ENCODE results near the gene NIT2.
A peak's percentile ranks its signal among the peaks of the same experiment; 100 is the strongest.
"Not testable (repeated sequence)": the region's sequence is repeated elsewhere in the genome, so short reads cannot be mapped to it uniquely, and the experiment has no call there.

Gene NIT2

GRCh38 chr3:100333970-100334487 lies 528 bp upstream of the NIT2 start:
- H3K4me1 ChIP-seq (ENCODE audit: insufficient read depth, low read length, severe bottlenecking), result peaks cover 28% of the 10 kb centered on the region
- H3K27ac ChIP-seq (ENCODE audit: low read depth, low read length, poor library complexity, severe bottlenecking), result peak overlapping the region; percentile 51
- no peaks in the 10 kb centered on the region for H3F3A ChIP-seq (ENCODE audit: insufficient read depth, low read length)

GRCh38 chr3:100335434-100335833 lies 877 bp downstream of the NIT2 start:
- Histone ChIP-seq H3F3A (ENCODE audit: insufficient read depth, low read length) (no peaks in the 10 kb centered on the region), H3K9me2 (ENCODE audit: low read depth, low read length) (no peaks in the 10 kb centered on the region), H3K4me3 (ENCODE audit: low read depth, low read length, poor library complexity, severe bottlenecking) (peak overlapping the region; percentile 88), H3K4me2 (ENCODE audit: low read length) (peak overlapping the region; percentile 92), H3K27me3 (ENCODE audit: insufficient read depth, low read length) (no peaks in the 10 kb centered on the region), H3K79me2 (ENCODE audit: insufficient read depth, low read length) (no peaks in the 10 kb centered on the region), H4K20me1 (ENCODE audit: insufficient read depth, low read length) (no peaks in the 10 kb centered on the region), H3K27ac (ENCODE audit: low read depth, low read length, poor library complexity, severe bottlenecking) (peak overlapping the region; percentile 68), H3K9me3 (ENCODE audit: low read length) (no peaks in the 10 kb centered on the region), H3K4me1 (ENCODE audit: insufficient read depth, low read length, severe bottlenecking) (peaks cover 28% of the 10 kb centered on the region), H2AFZ (ENCODE audit: low read length) (no peak overlapping the region), H3K9ac (ENCODE audit: low read length) (peak overlapping the region; percentile 95), H3K36me3 (ENCODE audit: insufficient read depth, low read length) (peaks cover 19% of the 10 kb centered on the region)
- TF ChIP-seq EZH2 (IDR thresholded peaks at IDR 0.05; ENCODE audit: borderline replicate concordance, low read length) (no peak), CTCF (IDR thresholded peaks at IDR 0.05; ENCODE audit: low read length) (no peak)

More at GRCh38 chr3:100333970-100334487, 528 bp upstream of the NIT2 start:
- peak overlapping the region; percentile 55 for H3K9ac ChIP-seq (ENCODE audit: low read length)
- H3K36me3 ChIP-seq (ENCODE audit: insufficient read depth, low read length), result peaks cover 5% of the 10 kb centered on the region
- H3K79me2 ChIP-seq (ENCODE audit: insufficient read depth, low read length), result no peaks in the 10 kb centered on the region
- peak overlapping the region; percentile 93 for H2AFZ ChIP-seq (ENCODE audit: low read length)
- H3K9me2 ChIP-seq (ENCODE audit: low read depth, low read length), result no peaks in the 10 kb centered on the region
- H3K27me3 ChIP-seq (ENCODE audit: insufficient read depth, low read length), result no peaks in the 10 kb centered on the region
- H3K4me3 ChIP-seq (ENCODE audit: low read depth, low read length, poor library complexity, severe bottlenecking), result peak overlapping the region; percentile 88
- TF ChIP-seq EZH2 (IDR thresholded peaks at IDR 0.05; ENCODE audit: borderline replicate concordance, low read length), result no peak
- no peak for TF ChIP-seq CTCF (IDR thresholded peaks at IDR 0.05; ENCODE audit: low read length)
- peak overlapping the region; percentile 92 for H3K4me2 ChIP-seq (ENCODE audit: low read length)
- H4K20me1 ChIP-seq (ENCODE audit: insufficient read depth, low read length), result no peaks in the 10 kb centered on the region
- H3K9me3 ChIP-seq (ENCODE audit: low read length), result no peaks in the 10 kb centered on the region

- H4K20me1 ChIP-seq (ENCODE audit: insufficient read depth, low read length); H3K9me3 ChIP-seq (ENCODE audit: low read length); H3K27me3 ChIP-seq (ENCODE audit: insufficient read depth, low read length); H2AFZ ChIP-seq (ENCODE audit: low read length); H3K9me2 ChIP-seq (ENCODE audit: low read depth, low read length); H3K79me2 ChIP-seq (ENCODE audit: insufficient read depth, low read length); H3F3A ChIP-seq (ENCODE audit: insufficient read depth, low read length): not testable (repeated sequence)
- peak overlapping the region; percentile 95; the same call in 1 of the 2 replicates for H3K9ac ChIP-seq (ENCODE audit: low read length)
- H3K4me1 ChIP-seq (ENCODE audit: insufficient read depth, low read length, severe bottlenecking), result peaks cover 28% of the 10 kb centered on the region
- peak overlapping the region; percentile 68 for H3K27ac ChIP-seq (ENCODE audit: low read depth, low read length, poor library complexity, severe bottlenecking)
- H3K36me3 ChIP-seq (ENCODE audit: insufficient read depth, low read length), result peaks cover 27% of the 10 kb centered on the region
- peak overlapping the region; percentile 88 for H3K4me3 ChIP-seq (ENCODE audit: low read depth, low read length, poor library complexity, severe bottlenecking)
- peak overlapping the region; percentile 92 for H3K4me2 ChIP-seq (ENCODE audit: low read length)
Observed at GRCh38 chr3:100336229-100336628, 1.7 kb downstream of the NIT2 start.

- Histone ChIP-seq H3K4me1 (ENCODE audit: insufficient read depth, low read length, severe bottlenecking) (peaks cover 17% of the 10 kb centered on the region), H3K4me2 (ENCODE audit: low read length) (no peak overlapping the region), H4K20me1 (ENCODE audit: insufficient read depth, low read length) (no peaks in the 10 kb centered on the region), H3K4me3 (ENCODE audit: low read depth, low read length, poor library complexity, severe bottlenecking) (no peak overlapping the region), H3K9me2 (ENCODE audit: low read depth, low read length) (no peaks in the 10 kb centered on the region), H3K79me2 (ENCODE audit: insufficient read depth, low read length) (no peaks in the 10 kb centered on the region), H3K27ac (ENCODE audit: low read depth, low read length, poor library complexity, severe bottlenecking) (no peak overlapping the region), H3K27me3 (ENCODE audit: insufficient read depth, low read length) (no peaks in the 10 kb centered on the region), H2AFZ (ENCODE audit: low read length) (no peak overlapping the region), H3F3A (ENCODE audit: insufficient read depth, low read length) (no peaks in the 10 kb centered on the region), H3K9ac (ENCODE audit: low read length) (no peak overlapping the region), H3K9me3 (ENCODE audit: low read length) (0 out of 2 replicates have a peak, but pooled peaks cover 3% of the 10 kb centered on the region), H3K36me3 (ENCODE audit: insufficient read depth, low read length) (peaks cover 53% of the 10 kb centered on the region)
- TF ChIP-seq CTCF (IDR thresholded peaks at IDR 0.05; ENCODE audit: low read length) (no peak), EZH2 (IDR thresholded peaks at IDR 0.05; ENCODE audit: borderline replicate concordance, low read length) (no peak)
Observed at GRCh38 chr3:100338911-100339310, 4.4 kb downstream of the NIT2 start.

Measured in OCI-LY1 (cell line).